Activated CD8-positive, alpha-beta memory T cell treated with anti-CD3 and anti-CD28 coated beads for 24 hours (primary cell): Measurements from ENCODE around the gene CCL21.

ENCODE experiments used
- DNase-seq: peaks from one replicate; pipeline ENCODE4 v3.0.0-alpha.2; 2020

The CCL21 gene

DNA sequence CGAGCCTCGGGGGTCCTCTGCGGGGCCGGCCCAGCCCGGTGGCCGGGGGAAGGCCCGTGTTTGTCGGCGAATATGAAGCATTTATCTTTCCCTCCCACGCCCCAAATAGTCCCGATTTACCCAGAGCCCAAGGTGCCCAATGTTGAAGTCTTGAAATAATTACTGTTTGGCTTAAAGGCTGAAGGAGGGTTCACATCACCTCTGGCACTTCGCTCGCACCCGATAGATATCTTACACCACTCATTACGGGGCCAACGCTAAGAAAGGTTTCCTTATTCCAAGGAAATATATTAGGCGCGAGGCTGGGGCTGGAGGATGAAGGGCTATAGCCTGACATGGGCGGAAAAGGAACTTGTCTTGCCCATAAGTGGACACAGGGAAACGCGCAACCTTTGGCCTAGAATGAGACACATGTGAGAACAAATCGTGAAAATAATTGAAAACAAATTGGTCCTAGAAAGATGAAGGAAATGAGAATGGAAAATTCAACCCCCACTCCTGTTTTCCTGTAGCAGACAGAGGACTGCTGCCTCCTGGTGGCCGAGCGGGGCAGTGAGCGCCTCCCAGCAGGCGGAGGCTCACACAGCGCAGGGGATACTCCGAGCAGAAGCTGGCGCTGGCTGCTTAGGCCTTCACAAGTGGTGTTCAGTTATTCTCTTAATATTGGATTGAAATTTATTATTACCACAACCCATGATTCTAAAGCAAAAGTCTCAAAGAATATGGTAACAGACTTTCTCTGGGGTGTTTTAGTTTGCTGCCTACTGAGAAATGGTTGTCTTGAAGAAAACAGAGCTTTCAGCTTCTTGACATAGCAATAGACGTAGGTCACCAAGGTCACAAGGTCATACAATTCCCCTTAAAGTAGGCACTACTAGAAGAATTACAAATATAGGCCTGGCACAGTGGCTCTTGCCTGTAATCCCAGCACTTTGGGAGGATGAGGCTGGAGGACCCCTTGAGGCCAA, 7.9 kb downstream of the CCL21 start:
- DNase-seq: peak; percentile 93

DNA sequence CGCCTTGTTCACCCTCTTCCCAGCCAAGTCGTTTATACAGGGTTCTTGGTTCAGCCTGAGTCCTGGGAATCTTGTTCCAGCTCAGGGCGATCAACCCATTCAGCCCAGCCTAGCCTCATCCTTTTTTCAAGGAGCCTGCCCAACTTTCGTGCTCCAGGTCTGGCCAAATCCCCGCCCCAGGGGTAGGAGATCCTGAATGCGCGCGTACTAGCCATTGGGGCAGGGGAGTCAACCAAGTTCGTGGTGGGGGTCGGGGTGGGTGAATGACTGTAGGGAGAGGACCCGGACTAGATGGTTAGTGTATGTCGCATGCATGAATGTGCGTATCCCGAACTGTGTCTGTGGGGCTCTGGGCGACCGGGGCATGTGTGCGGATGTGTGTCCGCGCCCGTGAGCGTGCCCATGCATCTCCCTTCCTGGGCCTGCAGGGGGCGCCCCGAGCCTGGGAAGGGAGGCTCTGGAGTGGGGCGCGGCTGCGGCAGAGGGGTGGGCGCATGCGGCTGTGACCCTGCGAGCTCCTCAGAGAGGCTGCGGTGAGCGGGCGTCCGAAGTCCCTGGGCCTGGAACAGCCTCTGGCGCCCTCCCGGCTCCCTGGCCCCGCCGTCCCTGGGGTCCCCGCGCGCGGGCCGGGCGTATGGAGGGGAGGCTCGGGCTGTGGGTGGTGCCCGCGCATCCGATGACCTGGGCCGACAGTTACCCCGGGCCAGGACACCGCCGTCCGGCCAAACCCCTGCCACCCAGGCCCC, 8.7 kb downstream of the CCL21 start:
- peak; percentile 94 for DNase-seq

DNA sequence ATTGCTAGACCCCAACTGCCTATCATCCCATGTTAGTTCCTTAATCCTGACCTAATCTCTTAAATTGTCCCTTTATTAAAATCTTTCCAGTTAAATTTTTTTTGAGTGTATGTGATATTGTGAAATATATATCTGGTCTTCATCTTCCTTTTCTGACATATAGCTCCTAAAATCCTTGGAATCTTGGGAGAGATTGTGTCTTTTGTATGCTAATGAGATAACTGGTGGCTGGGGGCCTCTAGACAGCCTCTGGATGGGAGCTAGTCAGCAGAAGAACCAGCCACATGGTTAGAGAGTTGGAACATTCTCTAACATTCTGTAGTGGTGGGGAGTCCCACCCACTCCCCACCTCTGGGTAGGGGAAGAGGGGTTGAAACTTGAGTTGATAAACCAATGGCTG, 15.1 kb downstream of the CCL21 start:
- DNase-seq: no peak

DNA sequence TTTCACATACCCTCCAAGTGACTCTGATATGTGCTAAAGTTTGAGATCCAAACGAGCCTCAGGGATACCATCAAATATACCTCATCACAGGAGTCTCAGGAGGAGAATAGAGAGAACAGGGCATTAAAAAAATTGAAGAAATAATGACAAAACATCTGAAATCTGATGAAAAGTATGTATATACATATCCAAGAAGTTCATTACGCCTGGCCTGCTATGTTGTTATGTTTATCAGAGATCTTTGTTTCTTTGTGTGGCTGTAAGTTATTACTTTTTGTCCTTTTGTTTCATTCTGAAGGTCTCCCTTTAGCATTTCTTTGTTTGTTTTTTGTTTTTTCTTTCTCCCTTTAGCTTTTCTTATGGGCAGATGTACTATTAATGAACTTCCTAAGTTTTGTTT, 16.4 kb downstream of the CCL21 start:
- DNase-seq: no peak

DNA sequence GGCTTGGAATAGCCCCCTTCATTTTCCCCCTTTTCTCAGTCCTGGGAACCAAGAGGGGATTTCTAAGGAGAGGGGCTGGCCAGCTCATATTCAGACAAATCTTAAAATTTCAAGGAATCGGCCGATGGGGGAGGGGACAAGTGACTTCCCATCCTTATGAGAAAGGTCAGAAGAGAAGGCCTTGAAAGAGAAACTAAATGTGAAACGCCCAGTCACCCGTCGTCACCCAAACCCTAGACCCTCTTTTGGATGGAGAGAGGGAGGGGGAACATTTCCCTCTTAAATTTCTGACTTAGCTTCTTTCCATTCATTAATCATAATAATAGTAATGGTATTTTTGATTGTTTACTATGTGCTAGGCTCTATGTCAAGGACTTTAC, 18.0 kb downstream of the CCL21 start:
- no peak for DNase-seq

DNA sequence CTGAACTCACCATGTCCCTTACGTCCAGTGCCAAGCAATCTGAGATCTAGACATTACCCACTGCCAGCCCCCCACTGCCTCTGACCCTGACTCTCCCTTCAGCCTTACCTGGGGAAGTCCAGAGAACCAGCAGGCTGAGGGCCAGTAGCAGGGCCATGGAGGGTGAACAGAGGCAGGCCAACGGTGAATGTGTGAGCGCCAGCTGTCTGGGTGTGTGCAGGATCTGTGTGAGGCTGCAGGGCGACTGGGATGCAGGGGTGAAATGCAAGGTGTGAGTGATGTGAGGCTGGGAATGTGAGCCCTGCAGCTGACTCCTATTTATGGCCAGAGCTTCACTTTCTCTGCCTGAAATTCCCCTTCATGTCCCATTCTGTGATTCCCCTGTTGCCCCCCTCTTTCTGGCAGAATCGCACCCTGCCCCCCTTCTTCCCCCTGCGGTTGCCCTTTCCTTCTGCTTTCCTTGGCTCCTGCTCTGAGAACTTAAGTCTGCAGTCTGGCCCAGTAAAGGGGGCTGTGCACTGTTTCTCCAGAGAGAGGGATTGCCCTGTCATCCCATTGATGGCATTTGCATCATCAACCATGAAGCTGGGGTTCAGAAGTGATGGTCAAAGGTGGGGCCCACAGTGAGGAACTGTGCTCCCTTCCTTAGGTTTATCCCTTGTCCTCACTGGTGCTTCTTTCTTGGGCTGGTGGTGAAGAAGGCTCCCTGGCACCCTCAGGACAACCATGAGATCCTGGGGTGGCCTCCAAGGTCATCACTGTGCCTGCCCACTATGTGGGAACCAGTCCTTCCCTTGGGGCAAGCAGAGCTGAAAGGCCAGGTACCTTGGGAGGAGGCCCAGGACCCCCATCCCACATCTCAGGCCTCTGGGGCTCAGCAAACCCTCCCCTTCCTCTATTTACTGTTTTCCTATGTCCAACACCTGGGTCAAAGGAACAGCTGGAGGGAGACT, 18.7 kb downstream of the CCL21 start, which contains the start of gene CCL19:
TSS of gene CCL19 (minus strand) at position 294 of the 953 bp plus-strand sequence. CDS start at position 157, 137 bp downstream.
- DNase-seq: no peak

DNA sequence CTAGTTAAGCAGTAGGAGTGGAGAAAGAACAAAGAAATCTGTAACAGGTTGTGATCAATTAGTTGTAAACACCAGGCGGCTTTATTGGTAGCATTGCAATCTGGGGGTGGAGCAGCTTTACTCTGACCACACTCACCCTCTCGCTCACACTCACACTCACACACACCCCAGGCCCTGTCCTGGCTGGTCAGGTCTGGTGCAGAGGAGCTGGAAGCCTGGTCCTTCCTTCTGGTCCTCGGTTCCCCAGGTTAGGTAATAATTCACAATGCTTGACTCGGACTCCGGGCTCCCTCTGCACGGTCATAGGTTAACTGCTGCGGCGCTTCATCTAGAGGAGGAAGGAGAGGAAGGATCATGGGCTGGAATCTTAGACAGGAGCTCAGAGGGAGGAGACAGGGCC, 20.4 kb downstream of the CCL21 start:
- no peak for DNase-seq

DNA sequence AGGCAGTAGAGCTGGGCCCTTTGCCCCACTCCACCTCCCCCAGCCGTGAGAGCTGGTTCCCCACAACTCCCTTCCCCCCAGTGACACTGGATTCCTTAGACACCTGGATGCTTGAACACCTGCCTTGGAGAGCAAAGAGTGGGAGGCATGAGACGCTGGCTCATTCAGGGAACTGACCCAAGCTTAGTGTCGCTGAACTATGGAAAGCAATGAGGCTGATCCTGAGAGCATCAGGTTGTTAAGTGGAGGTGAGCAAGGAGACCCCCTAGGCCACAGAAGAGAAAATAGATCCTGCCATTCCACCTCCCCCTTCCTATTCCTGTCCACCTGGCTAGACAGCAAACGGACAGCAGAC, 20.8 kb downstream of the CCL21 start:
- DNase-seq: no peak

DNA sequence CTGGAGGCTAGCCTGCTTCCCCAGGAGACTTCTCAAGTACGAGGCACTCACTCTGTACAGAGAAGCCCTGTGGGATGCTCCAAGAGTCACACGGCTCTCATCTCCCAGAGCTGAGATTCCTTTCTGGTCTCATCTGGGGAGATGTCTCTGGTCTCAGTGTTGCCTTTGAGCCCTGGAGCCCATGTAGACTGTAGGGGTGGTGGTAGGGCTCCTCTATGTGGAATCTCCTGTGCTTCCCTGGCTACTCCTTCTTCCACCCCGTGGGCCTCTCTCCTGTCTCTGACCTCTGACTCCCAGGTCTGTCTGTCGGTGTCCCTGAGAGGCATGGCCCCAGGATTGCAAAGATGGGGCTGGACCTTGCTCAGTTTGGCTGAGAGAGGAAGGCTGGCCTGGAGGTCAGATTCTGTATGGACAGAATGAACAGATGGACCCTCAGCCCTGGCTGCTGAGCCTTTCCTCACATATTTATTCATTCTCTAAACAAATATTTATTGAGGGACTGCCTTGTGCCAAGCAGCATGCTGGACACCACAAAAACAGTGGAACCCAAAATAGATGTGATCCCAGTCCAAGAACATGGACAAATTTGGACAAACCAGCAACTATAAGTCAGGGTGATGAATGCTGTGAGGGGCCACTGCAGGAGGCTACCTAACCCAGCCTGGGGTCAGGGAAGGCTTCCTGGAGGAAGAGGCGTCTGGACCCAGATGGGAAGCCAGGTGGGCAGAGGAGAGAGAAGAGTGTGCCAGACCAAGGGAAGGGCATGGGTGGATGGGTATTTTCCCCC, 21.4 kb downstream of the CCL21 start:
- no peak for DNase-seq

DNA sequence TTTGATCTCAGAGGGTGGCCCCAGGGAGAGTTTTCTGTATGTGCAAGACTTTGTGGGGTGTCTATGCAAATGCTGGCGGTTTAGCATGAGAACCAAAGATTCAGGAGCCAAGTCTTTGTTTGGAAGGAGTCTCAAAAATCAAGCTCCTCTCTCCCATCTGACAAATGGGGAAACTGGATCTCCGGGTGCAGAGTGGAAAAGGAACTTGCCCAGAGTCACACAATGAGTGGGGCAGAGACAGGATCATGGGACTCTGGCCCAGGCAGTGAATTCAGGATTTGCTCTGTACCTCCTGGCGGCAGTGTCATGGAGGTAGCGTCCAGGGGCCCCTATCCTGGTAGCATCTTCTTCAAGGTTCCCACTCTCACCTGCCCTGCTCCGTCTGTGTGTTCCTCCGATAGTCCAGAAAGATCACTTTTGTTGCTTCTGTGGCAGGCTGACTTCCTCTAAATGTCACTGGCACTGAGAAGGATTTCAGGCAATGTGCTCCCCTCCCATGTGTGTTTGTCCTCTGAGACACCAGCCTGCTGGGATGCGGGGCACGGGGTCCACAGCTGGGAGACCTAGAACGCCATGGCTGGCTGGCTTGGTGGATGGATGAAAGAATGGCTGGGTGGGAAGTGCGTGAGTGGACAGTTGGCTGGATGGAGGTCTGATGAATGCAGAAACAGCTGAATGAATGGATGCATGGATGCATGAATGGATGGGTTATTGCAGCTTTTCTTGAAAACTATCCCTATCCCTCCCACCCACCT, 22.5 kb downstream of the CCL21 start:
- DNase-seq: no peak

DNA sequence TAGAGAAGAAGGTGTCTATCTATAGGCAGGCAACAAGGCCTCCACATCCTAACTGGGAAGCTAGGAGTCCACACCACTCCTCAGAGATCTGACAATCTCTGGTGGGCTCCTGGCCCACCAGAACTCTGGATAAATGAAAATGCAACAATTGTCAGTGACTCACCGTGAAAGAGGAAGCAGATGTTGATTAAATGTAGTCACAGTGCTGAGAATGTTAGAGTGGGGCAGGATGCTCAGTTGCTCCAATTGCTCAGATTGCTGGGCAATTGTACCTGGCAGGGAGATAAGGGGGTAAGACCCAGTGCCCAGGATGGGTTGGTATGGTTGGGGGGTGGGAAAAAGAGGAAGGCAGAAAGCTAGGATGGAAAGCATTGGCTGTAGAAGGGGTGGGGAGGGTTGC, 23.2 kb downstream of the CCL21 start:
- DNase-seq: no peak

DNA sequence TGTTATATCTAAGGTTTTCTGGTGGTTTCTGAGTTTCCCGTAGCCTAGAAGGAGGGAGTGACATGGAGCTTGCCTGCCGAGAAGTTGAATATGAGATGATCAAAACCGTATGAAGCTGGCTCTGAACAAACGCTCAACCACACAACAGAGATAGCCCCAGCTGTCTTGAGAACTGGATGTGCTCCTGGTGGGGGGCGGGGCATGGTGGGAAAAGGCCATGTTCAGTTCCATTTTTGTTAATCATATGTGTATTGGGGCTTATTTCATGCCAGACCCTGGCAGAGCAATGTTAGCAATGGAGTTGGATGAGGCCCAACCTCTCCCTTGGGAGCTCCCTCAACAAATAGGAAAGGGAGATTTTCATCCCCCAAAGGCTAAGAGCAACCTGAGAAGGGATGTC, 23.7 kb downstream of the CCL21 start:
- DNase-seq: no peak

DNA sequence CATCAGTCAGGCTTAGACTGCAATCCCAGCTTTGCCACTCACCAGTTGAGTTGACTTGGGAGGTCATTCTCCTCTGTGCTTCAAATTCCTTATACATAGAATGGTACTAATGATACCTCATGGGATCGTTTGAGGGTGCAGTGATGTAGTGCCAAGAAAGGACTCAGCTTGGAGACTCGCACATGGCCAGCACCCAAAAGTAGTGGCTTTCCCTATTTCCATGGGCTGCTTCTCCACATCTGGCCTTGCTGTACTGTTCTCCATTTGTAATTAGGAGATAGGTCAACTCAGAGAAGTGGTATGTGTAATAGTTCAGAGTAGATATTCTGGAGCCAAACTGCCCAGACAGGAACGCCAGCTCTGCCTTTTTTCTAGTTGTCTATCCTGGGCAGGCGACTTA, 24.3 kb downstream of the CCL21 start:
- DNase-seq: no peak

DNA sequence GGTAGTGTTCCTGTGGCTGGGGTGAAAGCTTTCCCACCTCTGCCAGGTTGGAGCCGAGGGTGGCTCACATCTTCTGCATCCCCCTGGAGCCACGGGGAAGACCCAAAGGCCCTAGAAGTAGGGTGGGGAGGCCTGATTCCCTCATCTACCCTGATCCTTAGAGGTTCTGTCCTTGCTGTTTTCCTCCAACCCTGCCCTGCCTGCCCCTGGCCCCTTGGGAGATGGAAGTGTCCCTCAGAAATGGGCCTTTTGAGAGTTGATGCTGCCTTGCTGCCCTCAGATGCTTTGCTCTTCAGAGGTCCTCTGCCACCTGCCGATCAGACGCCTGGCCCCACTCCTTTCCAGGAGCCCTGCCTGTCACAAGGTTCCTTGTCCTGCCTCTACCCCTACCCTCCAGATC, 25.1 kb downstream of the CCL21 start:
- no peak for DNase-seq

DNA sequence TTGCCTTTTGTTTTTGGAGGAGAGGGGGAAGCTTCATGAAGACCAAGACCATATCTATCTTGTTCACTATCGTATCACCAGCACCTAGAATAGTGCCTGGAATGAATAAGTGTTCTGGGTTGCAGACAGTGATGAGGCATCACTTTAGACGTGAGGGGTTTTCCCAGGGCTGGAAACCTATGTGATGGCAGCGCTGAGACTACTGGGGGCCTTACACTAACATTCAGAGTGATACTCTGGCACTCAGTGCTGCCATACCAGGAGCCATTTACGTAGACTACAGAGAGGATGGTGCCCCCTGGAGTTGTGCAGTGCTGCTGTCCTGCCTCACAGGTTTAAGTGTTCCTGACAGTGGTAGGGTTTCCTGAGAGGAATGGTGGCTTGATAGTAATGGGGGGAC, 25.8 kb downstream of the CCL21 start:
- DNase-seq: no peak

DNA sequence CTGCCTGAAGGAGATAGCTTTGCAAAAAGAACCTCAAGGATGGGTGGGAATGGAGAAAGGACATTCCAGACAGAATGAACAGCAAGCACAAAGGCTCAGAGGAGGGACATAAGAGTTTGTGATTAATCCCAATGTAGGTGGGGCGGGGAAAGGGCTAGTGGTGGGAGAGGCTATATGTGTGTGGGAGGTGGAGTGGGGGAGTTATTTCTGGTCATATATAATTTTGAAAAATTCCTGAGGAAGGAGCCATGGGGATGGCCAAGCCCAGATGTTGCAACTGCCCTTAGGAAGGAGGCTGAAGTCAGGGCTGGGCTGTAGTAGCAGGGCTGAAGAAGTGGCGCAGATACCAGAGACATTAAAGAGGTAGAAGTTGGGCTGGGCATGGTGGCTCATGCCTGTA, 34.1 kb downstream of the CCL21 start:
- no peak for DNase-seq

DNA sequence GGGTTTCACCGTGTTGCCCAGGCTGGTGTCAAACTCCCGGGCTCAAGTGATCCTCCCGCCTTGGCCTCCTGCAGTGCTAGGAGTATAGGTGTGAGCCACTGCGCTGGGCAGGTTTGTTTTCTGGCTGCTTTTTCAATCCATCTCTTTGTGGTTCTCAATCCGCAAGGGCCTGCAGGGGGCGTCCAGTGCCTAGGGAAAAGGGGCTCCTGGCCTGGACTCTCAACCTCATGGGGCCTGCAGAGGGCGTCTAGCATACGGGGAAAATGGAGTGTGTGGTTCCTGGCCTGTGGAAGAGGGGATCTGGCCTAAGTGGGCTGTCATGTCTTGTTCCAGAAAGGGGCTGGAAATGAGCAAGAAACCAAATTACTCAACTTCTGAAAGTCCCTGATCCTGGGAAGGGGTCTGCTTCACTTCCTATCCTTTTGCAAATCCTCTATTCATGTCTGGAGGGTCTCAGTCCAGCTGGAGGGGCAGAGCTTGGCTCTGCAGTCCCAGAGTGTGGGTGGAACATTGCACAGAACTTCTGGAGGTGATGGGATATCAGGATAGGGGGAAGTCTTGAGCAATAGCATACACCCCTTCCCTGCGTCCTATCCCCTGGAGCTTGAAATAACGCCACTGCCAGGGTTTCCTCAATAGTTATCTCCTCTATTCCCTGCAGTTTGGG, 34.8 kb downstream of the CCL21 start:
- DNase-seq: peak; percentile 77

DNA sequence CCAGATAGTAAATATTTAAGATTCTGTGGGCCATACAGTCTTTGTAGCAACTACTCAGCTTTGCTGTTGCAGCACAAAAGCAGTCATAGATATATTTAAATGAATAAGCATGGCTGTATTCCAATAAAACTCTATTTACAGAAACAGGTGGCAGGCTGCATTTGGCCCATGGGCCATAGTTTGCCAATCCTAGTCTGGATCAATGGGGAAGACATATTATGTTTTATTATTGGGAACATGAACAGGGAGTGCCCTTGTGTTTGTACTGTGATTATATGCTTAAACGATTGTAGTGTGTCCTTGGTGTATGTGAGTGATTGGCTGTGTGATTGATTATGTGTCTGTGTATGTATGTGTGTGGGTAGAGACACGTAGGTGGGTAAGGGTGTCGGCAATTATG, 35.5 kb downstream of the CCL21 start:
- DNase-seq: no peak

DNA sequence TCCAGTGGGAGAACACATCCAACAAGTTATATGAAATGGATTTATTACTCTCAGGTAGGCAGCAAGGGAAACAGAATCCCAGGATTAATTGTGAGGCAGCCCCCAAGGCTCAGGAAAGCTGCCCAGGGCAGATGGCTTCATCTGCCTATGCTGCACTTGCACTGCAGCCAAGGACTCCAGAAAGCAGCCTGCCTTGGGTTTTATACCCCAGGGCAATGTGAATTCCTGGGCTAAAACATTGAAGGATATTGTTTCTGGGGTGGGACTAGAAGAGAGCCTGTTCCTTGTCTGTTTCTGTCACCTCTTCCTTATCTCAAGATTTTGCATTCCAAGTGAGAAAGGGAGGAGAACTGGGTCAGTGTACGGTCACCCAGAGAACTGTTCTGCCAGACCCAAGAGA, 38.6 kb downstream of the CCL21 start:
- no peak for DNase-seq

DNA sequence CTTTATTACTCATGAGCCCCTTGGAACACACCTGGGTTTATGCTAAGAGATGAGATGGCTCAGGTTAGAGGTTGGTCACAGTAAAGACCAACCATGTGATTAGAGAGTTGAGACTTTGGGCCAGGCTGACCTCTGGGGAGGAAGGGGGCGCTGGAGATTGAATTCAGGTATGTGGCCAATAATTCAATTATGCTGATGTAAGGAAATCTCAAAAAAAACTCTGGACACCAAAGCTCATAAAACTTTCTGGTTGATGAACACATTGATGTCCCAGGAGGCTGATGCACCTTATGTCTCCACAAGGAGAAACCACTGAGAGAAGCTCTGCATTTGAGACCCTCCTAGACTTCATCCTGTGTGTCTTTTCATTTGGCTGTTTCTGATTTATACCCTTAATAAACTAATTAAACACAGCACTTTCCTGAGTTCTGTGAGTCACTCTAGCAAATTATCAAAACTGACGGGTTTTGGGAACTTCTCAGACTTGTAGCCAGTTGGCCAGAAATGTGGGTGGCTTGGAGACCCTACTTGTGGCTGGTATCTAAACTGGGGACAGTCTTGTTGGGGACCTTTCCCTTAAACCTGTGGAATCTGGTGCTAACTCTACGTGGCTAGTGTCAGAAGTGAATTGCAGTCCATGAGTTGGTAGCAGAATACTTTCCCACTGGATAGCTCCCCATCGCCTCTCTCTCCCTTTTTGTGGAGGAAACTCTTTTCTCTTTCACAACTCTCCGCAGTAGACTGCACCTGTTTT, 40.0 kb downstream of the CCL21 start:
- DNase-seq: no peak
